Measurements from ENCODE around the gene CCDC170.
"Not testable (repeated sequence)": the region's sequence is repeated elsewhere in the genome, so short reads cannot be mapped to it uniquely, and the experiment has no call there.

The CCDC170 gene

GRCh38 chr6:151495380-151495779 lies 1.6 kb downstream of the CCDC170 start:
- Histone ChIP-seq H3K9ac (ENCODE audit: low read length) (no peak overlapping the region), H3K9me3 (ENCODE audit: control insufficient read depth, low read depth, low read length) (no peaks in the 10 kb centered on the region), H3K4me3 (ENCODE audit: low read length) (no peak overlapping the region), H3K36me3 (ENCODE audit: control insufficient read depth, low read depth, low read length) (no peaks in the 10 kb centered on the region), H3K27ac (ENCODE audit: low read length) (no peak overlapping the region), H3K27me3 (ENCODE audit: control insufficient read depth, insufficient read depth, low read length) (peaks cover 42% of the 10 kb centered on the region), H3K4me1 (ENCODE audit: control insufficient read depth, low read depth, low read length) (peaks cover 3% of the 10 kb centered on the region)

GRCh38 chr6:151497905-151498304 lies 4.1 kb downstream of the CCDC170 start:
- Histone ChIP-seq H3K4me3 (ENCODE audit: low read length) (no peak overlapping the region), H3K4me1 (ENCODE audit: control insufficient read depth, low read depth, low read length) (peaks cover 3% of the 10 kb centered on the region)

GRCh38 chr6:151498327-151498726 lies 4.5 kb downstream of the CCDC170 start:
- no peak overlapping the region for H3K4me3 ChIP-seq (ENCODE audit: low read length)
- H3K9ac ChIP-seq (ENCODE audit: low read length): no peak overlapping the region
- peaks cover 3% of the 10 kb centered on the region for H3K4me1 ChIP-seq (ENCODE audit: control insufficient read depth, low read depth, low read length)
- H3K27me3 ChIP-seq (ENCODE audit: control insufficient read depth, insufficient read depth, low read length): peaks cover 34% of the 10 kb centered on the region
- no peaks in the 10 kb centered on the region for H3K36me3 ChIP-seq (ENCODE audit: control insufficient read depth, low read depth, low read length)
- no peak overlapping the region for H3K27ac ChIP-seq (ENCODE audit: low read length)
- no peaks in the 10 kb centered on the region for H3K9me3 ChIP-seq (ENCODE audit: control insufficient read depth, low read depth, low read length)

More at GRCh38 chr6:151497905-151498304, 4.1 kb downstream of the CCDC170 start:
- H3K27ac ChIP-seq (ENCODE audit: low read length): no peak overlapping the region
- H3K9ac ChIP-seq (ENCODE audit: low read length): no peak overlapping the region
- H3K9me3 ChIP-seq (ENCODE audit: control insufficient read depth, low read depth, low read length): no peaks in the 10 kb centered on the region
- peaks cover 38% of the 10 kb centered on the region for H3K27me3 ChIP-seq (ENCODE audit: control insufficient read depth, insufficient read depth, low read length)
- H3K36me3 ChIP-seq (ENCODE audit: control insufficient read depth, low read depth, low read length): no peaks in the 10 kb centered on the region

GRCh38 chr6:151499551-151499950 lies 5.7 kb downstream of the CCDC170 start:
- no peaks in the 10 kb centered on the region for H3K4me1 ChIP-seq (ENCODE audit: control insufficient read depth, low read depth, low read length)
- no peaks in the 10 kb centered on the region for H3K9me3 ChIP-seq (ENCODE audit: control insufficient read depth, low read depth, low read length)
- H3K27me3 ChIP-seq (ENCODE audit: control insufficient read depth, insufficient read depth, low read length): peaks cover 22% of the 10 kb centered on the region
- no peak overlapping the region for H3K9ac ChIP-seq (ENCODE audit: low read length)
- H3K36me3 ChIP-seq (ENCODE audit: control insufficient read depth, low read depth, low read length): no peaks in the 10 kb centered on the region
- H3K27ac ChIP-seq (ENCODE audit: low read length): no peak overlapping the region
- H3K4me3 ChIP-seq (ENCODE audit: low read length): no peak overlapping the region

- Histone ChIP-seq H3K4me3 (ENCODE audit: low read length) (no peak overlapping the region), H3K9ac (ENCODE audit: low read length) (no peak overlapping the region), H3K36me3 (ENCODE audit: control insufficient read depth, low read depth, low read length) (no peaks in the 10 kb centered on the region), H3K4me1 (ENCODE audit: control insufficient read depth, low read depth, low read length) (peaks cover 2% of the 10 kb centered on the region), H3K27me3 (ENCODE audit: control insufficient read depth, insufficient read depth, low read length) (peaks cover 2% of the 10 kb centered on the region), H3K9me3 (ENCODE audit: control insufficient read depth, low read depth, low read length) (no peaks in the 10 kb centered on the region), H3K27ac (ENCODE audit: low read length) (no peak overlapping the region)
Measured at GRCh38 chr6:151501511-151502136, 7.8 kb downstream of the CCDC170 start.

- Histone ChIP-seq H3K9me3 (ENCODE audit: control insufficient read depth, low read depth, low read length) (no peaks in the 10 kb centered on the region), H3K4me3 (ENCODE audit: low read length) (no peak overlapping the region), H3K9ac (ENCODE audit: low read length) (no peak overlapping the region), H3K36me3 (ENCODE audit: control insufficient read depth, low read depth, low read length) (no peaks in the 10 kb centered on the region), H3K27ac (ENCODE audit: low read length) (no peak overlapping the region), H3K4me1 (ENCODE audit: control insufficient read depth, low read depth, low read length) (peaks cover 6% of the 10 kb centered on the region), H3K27me3 (ENCODE audit: control insufficient read depth, insufficient read depth, low read length) (no peaks in the 10 kb centered on the region)
Measured at GRCh38 chr6:151502499-151502898, 8.7 kb downstream of the CCDC170 start.

GRCh38 chr6:151506761-151507160 lies 12.9 kb downstream of the CCDC170 start:
- H3K36me3 ChIP-seq (ENCODE audit: control insufficient read depth, low read depth, low read length): no peaks in the 10 kb centered on the region
- H3K27me3 ChIP-seq (ENCODE audit: control insufficient read depth, insufficient read depth, low read length): no peaks in the 10 kb centered on the region
- no peak overlapping the region for H3K9ac ChIP-seq (ENCODE audit: low read length)
- H3K9me3 ChIP-seq (ENCODE audit: control insufficient read depth, low read depth, low read length): no peaks in the 10 kb centered on the region
- peaks cover 6% of the 10 kb centered on the region for H3K4me1 ChIP-seq (ENCODE audit: control insufficient read depth, low read depth, low read length)
- H3K27ac ChIP-seq (ENCODE audit: low read length): no peak overlapping the region
- H3K4me3 ChIP-seq (ENCODE audit: low read length): no peak overlapping the region

GRCh38 chr6:151509048-151509447 lies 15.2 kb downstream of the CCDC170 start:
- H3K27me3 ChIP-seq (ENCODE audit: control insufficient read depth, insufficient read depth, low read length): no peaks in the 10 kb centered on the region
- no peaks in the 10 kb centered on the region for H3K9me3 ChIP-seq (ENCODE audit: control insufficient read depth, low read depth, low read length)
- H3K9ac ChIP-seq (ENCODE audit: low read length): no peak overlapping the region
- no peak overlapping the region for H3K4me3 ChIP-seq (ENCODE audit: low read length)
- H3K36me3 ChIP-seq (ENCODE audit: control insufficient read depth, low read depth, low read length): no peaks in the 10 kb centered on the region
- peaks cover 6% of the 10 kb centered on the region for H3K4me1 ChIP-seq (ENCODE audit: control insufficient read depth, low read depth, low read length)
- H3K27ac ChIP-seq (ENCODE audit: low read length): no peak overlapping the region

- H3K4me1 ChIP-seq (ENCODE audit: control insufficient read depth, low read depth, low read length): no peaks in the 10 kb centered on the region
- H3K9me3 ChIP-seq (ENCODE audit: control insufficient read depth, low read depth, low read length): no peaks in the 10 kb centered on the region
- no peak overlapping the region for H3K9ac ChIP-seq (ENCODE audit: low read length)
- no peaks in the 10 kb centered on the region for H3K27me3 ChIP-seq (ENCODE audit: control insufficient read depth, insufficient read depth, low read length)
- no peaks in the 10 kb centered on the region for H3K36me3 ChIP-seq (ENCODE audit: control insufficient read depth, low read depth, low read length)
- no peak overlapping the region for H3K4me3 ChIP-seq (ENCODE audit: low read length)
- no peak overlapping the region for H3K27ac ChIP-seq (ENCODE audit: low read length)
Measured at GRCh38 chr6:151512481-151512880, 18.7 kb downstream of the CCDC170 start.

- Histone ChIP-seq H3K9ac (ENCODE audit: low read length) (no peak overlapping the region), H3K4me3 (ENCODE audit: low read length) (no peak overlapping the region), H3K36me3 (ENCODE audit: control insufficient read depth, low read depth, low read length) (no peaks in the 10 kb centered on the region), H3K9me3 (ENCODE audit: control insufficient read depth, low read depth, low read length) (peaks cover 3% of the 10 kb centered on the region), H3K27me3 (ENCODE audit: control insufficient read depth, insufficient read depth, low read length) (no peaks in the 10 kb centered on the region), H3K27ac (ENCODE audit: low read length) (no peak overlapping the region), H3K4me1 (ENCODE audit: control insufficient read depth, low read depth, low read length) (no peaks in the 10 kb centered on the region)
Measured at GRCh38 chr6:151514000-151514730, 20.3 kb downstream of the CCDC170 start.

GRCh38 chr6:151518992-151519391 lies 25.2 kb downstream of the CCDC170 start:
- H3K9ac ChIP-seq (ENCODE audit: low read length); H3K36me3 ChIP-seq (ENCODE audit: control insufficient read depth, low read depth, low read length); H3K4me3 ChIP-seq (ENCODE audit: low read length); H3K27ac ChIP-seq (ENCODE audit: low read length); H3K27me3 ChIP-seq (ENCODE audit: control insufficient read depth, insufficient read depth, low read length); H3K4me1 ChIP-seq (ENCODE audit: control insufficient read depth, low read depth, low read length): not testable (repeated sequence)
- H3K9me3 ChIP-seq (ENCODE audit: control insufficient read depth, low read depth, low read length): peaks cover 21% of the 10 kb centered on the region

- no peak overlapping the region for H3K9ac ChIP-seq (ENCODE audit: low read length)
Measured at GRCh38 chr6:151523034-151523433, 29.2 kb downstream of the CCDC170 start.

More at GRCh38 chr6:151523034-151523433, 29.2 kb downstream of the CCDC170 start:
- H3K4me1 ChIP-seq (ENCODE audit: control insufficient read depth, low read depth, low read length): no peaks in the 10 kb centered on the region
- no peaks in the 10 kb centered on the region for H3K27me3 ChIP-seq (ENCODE audit: control insufficient read depth, insufficient read depth, low read length)
- H3K36me3 ChIP-seq (ENCODE audit: control insufficient read depth, low read depth, low read length): no peaks in the 10 kb centered on the region
- H3K27ac ChIP-seq (ENCODE audit: low read length): no peak overlapping the region
- no peak overlapping the region for H3K4me3 ChIP-seq (ENCODE audit: low read length)
- H3K9me3 ChIP-seq (ENCODE audit: control insufficient read depth, low read depth, low read length): peaks cover 24% of the 10 kb centered on the region
